H1 (cell line): ENCODE results near the gene TBC1D30. TPM values are rescaled to one million over a fixed set of nuclear protein-coding genes. Genes with fewer than 3 reads are reported as not detected.

Source experiments
- CTCF ChIA-PET: fragments of 300-600 bp; sonication (Branson Sonifier 250); formaldehyde crosslinking; loops from one replicate; lab custom pipeline; 2021; ENCODE audit not compliant: partially characterized antibody; lab: Charles Lee
- POLR2A ChIA-PET: fragments of 300-600 bp; sonication (Branson Sonifier 250); formaldehyde crosslinking; loops from one replicate; lab custom pipeline; 2021; ENCODE audit warnings: inconsistent platforms; ENCODE audit not compliant: partially characterized antibody; lab: Charles Lee
- DNase-seq, 2 experiments: peaks; one replicate each; pipeline versions ENCODE4 v3.0.0 to v3.0.0-alpha.2; 2010 to 2022; ENCODE audit warnings: low spot score in 2 of 2, low read depth in 1 of 2, mixed read lengths in 1 of 2
- FAIRE-seq: peaks from 2 replicates; lab custom pipeline; 2011; peaks lifted over from hg19 to GRCh38; lab: Jason Lieb, UNC
- H2AFZ ChIP-seq: 2 replicates; pipeline ENCODE4 v1.8.1; 2012; ENCODE audit warnings: low read length, inconsistent platforms
- H2AK5ac ChIP-seq: 2 replicates; pipeline ENCODE4 v1.6.1; 2013; ENCODE audit warnings: low read depth, low read length
- H2BK120ac ChIP-seq: replicated peaks from 2 replicates; pipeline ENCODE3; 2013; ENCODE audit warnings: low read depth, low read length, inconsistent platforms
- H2BK12ac ChIP-seq: 2 replicates; pipeline ENCODE4 v1.6.1; 2013; ENCODE audit warnings: low read depth, low read length
- H2BK15ac ChIP-seq: 2 replicates; pipeline ENCODE4 v1.6.1; 2013; ENCODE audit warnings: low read length
- H2BK20ac ChIP-seq: 2 replicates; pipeline ENCODE4 v1.6.1; 2013; ENCODE audit warnings: low read length
- H2BK5ac ChIP-seq: 2 replicates; pipeline ENCODE4 v1.6.1; 2013; ENCODE audit warnings: low read depth, low read length
- H3K14ac ChIP-seq: 2 replicates; pipeline ENCODE4 v1.6.1; 2013; ENCODE audit warnings: inconsistent platforms; ENCODE audit not compliant: insufficient read length
- H3K18ac ChIP-seq: 2 replicates; pipeline ENCODE4 v1.6.1; 2013; ENCODE audit warnings: low read length; ENCODE audit errors: extremely low read depth
- H3K23ac ChIP-seq: 2 replicates; pipeline ENCODE4 v1.6.1; 2013; ENCODE audit warnings: inconsistent platforms; ENCODE audit not compliant: insufficient read length
- H3K23me2 ChIP-seq: 2 replicates; pipeline ENCODE4 v1.6.1; 2013; ENCODE audit warnings: low read depth, low read length
- H3K27ac ChIP-seq: 2 replicates; pipeline ENCODE4 v1.6.1; 2011; ENCODE audit warnings: low read depth, low read length, inconsistent platforms
- H3K27me3 ChIP-seq, 4 experiments: replicated peaks in 1 of 4; 1 replicate in 1 of 4; 2 replicates in 3 of 4; pipeline versions ENCODE4 v1.6.1 to v1.8.1; 2011 to 2013; ENCODE audit warnings: low read length in 3 of 4, mild to moderate bottlenecking in 3 of 4, inconsistent platforms in 2 of 4, mixed read lengths in 2 of 4, moderate library complexity in 1 of 4; ENCODE audit not compliant: control insufficient read depth in 3 of 4, insufficient read depth in 3 of 4; ENCODE audit errors: extremely low read depth in 1 of 4
- H3K36me3 ChIP-seq, 4 experiments: 2 replicates each; pipeline versions ENCODE4 v1.6.1 to v1.8.1; 2011 to 2013; ENCODE audit warnings: mild to moderate bottlenecking in 4 of 4, low read length in 3 of 4, moderate library complexity in 2 of 4, control low read depth in 1 of 4, inconsistent platforms in 1 of 4; ENCODE audit not compliant: insufficient read depth in 4 of 4, control insufficient read depth in 2 of 4
- H3K4ac ChIP-seq: replicated peaks from 2 replicates; pipeline ENCODE3; 2013; ENCODE audit warnings: low read length, low read depth, mixed read lengths, inconsistent platforms; ENCODE audit not compliant: insufficient read length
- H3K4me1 ChIP-seq, 4 experiments: replicated peaks in 1 of 4; 1 replicate in 1 of 4; 2 replicates in 3 of 4; pipeline versions ENCODE4 v1.6.1 to v1.8.1; 2011 to 2013; ENCODE audit warnings: low read length in 3 of 4, inconsistent platforms in 2 of 4, mixed read lengths in 1 of 4; ENCODE audit not compliant: insufficient read depth in 4 of 4, control insufficient read depth in 3 of 4
- H3K4me2 ChIP-seq, 2 experiments: 2 replicates each; pipeline versions ENCODE4 v1.6.1 to v1.8.1; 2011 to 2013; ENCODE audit warnings: low read depth in 2 of 2, low read length in 2 of 2, control low read depth in 1 of 2, inconsistent platforms in 1 of 2, mild to moderate bottlenecking in 1 of 2; ENCODE audit not compliant: insufficient read depth in 1 of 2
- H3K4me3 ChIP-seq, 4 experiments: fragments of 200-600, 300-600 bp in 1 of 4; sonication (generic), shearing (Covaris generic), sonication (Bioruptor Twin) in 1 of 4; 2 replicates each; pipeline versions ENCODE4 v1.5.1 to v1.8.1; 2011 to 2016; ENCODE audit warnings: low read length in 4 of 4, low read depth in 3 of 4, control low read depth in 2 of 4, inconsistent platforms in 2 of 4, mild to moderate bottlenecking in 2 of 4, mixed read lengths in 1 of 4, moderate library complexity in 1 of 4; ENCODE audit not compliant: insufficient read depth in 2 of 4; ENCODE audit errors: extremely low read depth in 1 of 4
- H3K56ac ChIP-seq: replicated peaks from 2 replicates; pipeline ENCODE3; 2013; ENCODE audit warnings: low read depth, mild to moderate bottlenecking, mixed read lengths, low read length, inconsistent platforms; ENCODE audit not compliant: insufficient read length
- H3K79me1 ChIP-seq: 2 replicates; pipeline ENCODE4 v1.6.1; 2013; ENCODE audit warnings: low read depth, low read length, control low read depth
- H3K79me2 ChIP-seq, 2 experiments: 2 replicates each; pipeline versions ENCODE4 v1.6.1 to v1.8.1; 2012 to 2013; ENCODE audit warnings: low read length in 2 of 2, mild to moderate bottlenecking in 2 of 2, inconsistent platforms in 1 of 2; ENCODE audit not compliant: insufficient read depth in 2 of 2, control insufficient read depth in 1 of 2
- H3K9ac ChIP-seq, 4 experiments: replicated peaks in 1 of 4; 1 replicate in 1 of 4; 2 replicates in 3 of 4; pipeline versions ENCODE4 v1.6.1 to v1.8.1; 2011 to 2013; ENCODE audit warnings: low read depth in 3 of 4, low read length in 3 of 4, control low read depth in 2 of 4, mild to moderate bottlenecking in 2 of 4, moderate library complexity in 2 of 4, inconsistent platforms in 1 of 4; ENCODE audit errors: extremely low read depth in 1 of 4
- H3K9me3 ChIP-seq, 2 experiments: 2 replicates each; pipeline versions ENCODE4 v1.6.1 to v1.8.1; 2012 to 2013; ENCODE audit warnings: mild to moderate bottlenecking in 2 of 2, moderate library complexity in 2 of 2, control low read depth in 1 of 2, inconsistent platforms in 1 of 2, low read depth in 1 of 2, low read length in 1 of 2, mixed read lengths in 1 of 2; ENCODE audit not compliant: insufficient read depth in 2 of 2
- H4K20me1 ChIP-seq, 2 experiments: replicated peaks in 1 of 2; 2 replicates each; pipeline versions ENCODE3 to v1.8.1; 2011 to 2013; ENCODE audit warnings: inconsistent platforms in 2 of 2, low read length in 2 of 2, mild to moderate bottlenecking in 1 of 2; ENCODE audit not compliant: insufficient read depth in 2 of 2, control insufficient read depth in 1 of 2
- H4K5ac ChIP-seq: 2 replicates; pipeline ENCODE4 v1.6.1; 2013; ENCODE audit warnings: low read length, low read depth, mixed read lengths, inconsistent platforms; ENCODE audit not compliant: insufficient read length
- H4K8ac ChIP-seq: 2 replicates; pipeline ENCODE4 v1.8.0; 2013; ENCODE audit warnings: mild to moderate bottlenecking, moderate library complexity, low read length, inconsistent platforms; ENCODE audit not compliant: insufficient read depth; ENCODE audit errors: extremely low read depth
- H4K91ac ChIP-seq: replicated peaks from 2 replicates; pipeline ENCODE3; 2013; ENCODE audit warnings: low read length, mixed read lengths, inconsistent platforms; ENCODE audit not compliant: insufficient read length
- KDM4A ChIP-seq: IDR thresholded peaks from one replicate; pipeline ENCODE4 v1.7.1; 2012; ENCODE audit warnings: low read depth, mild to moderate bottlenecking, moderate library complexity, low read length, inconsistent platforms; ENCODE audit not compliant: severe bottlenecking
- polyA plus RNA-seq, 7 experiments: library from polyadenylated mRNA; depleted of rRNA in 3 of 7; stranded (reverse) in 5 of 7; unstranded in 2 of 7; fragments of >200 nt in 5 of 7; fragments of 200-250 nt in 2 of 7; gene quantifications; 1 replicate in 5 of 7; 2 replicates in 1 of 7; 4 replicates in 1 of 7; pipeline versions ENCODE4 v1.2.1 to v1.2.3, GENCODE V29; 2011 to 2013; ENCODE audit warnings: missing spikeins in 2 of 7, mixed read lengths in 2 of 7
- total RNA-seq: library from RNA; stranded (reverse); fragmentation: NEBNext Ultra II Directional; extraction: Animal tissue kit (Norgen Biotek cat#: 25700); gene quantifications from 2 replicates; pipeline ENCODE4 v1.2.1, GENCODE V29; 2021
- TF ChIP-seq, protein P1 (sequence below), 3 experiments: IDR thresholded peaks; 1 replicate in 2 of 3; 2 replicates in 1 of 3; pipeline versions ENCODE4 v1.5.1 to v1.6.1; 2011; ENCODE audit warnings: low read length in 3 of 3, mild to moderate bottlenecking in 3 of 3, inconsistent platforms in 2 of 3, low read depth in 1 of 3, moderate library complexity in 1 of 3; ENCODE audit not compliant: insufficient read depth in 1 of 3; ENCODE audit errors: control extremely low read depth in 1 of 3

TBC1D30 gene
- total and polyA plus RNA-seq, 2 of the 8 experiments (the other 6 are each of a cell fraction or from before 2014, with no cell fraction given) = 2.8 to 5.5 TPM

DNA sequence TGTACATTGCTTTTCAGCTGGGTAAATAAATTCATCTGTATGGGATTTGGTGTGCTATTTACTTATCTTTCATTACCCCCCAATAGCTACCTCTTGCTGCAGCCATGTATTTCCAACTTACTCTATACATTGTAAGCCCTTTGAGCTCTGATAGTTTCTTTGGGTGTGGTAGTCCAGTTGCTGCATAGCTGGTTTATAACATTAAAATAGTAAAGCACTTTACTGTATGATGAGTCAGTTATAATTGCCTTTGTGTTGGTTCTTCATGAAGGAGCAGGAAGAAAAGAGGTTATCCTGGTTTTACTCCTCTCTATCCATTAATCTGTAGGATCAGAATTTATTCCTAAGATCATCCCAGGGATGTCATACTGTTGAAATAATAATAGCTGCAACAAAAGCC lies 15.7 kb downstream of the TBC1D30 start:
- no peak overlapping the region for H3K14ac ChIP-seq
- no peak overlapping the region for H3K4ac ChIP-seq
- H3K56ac ChIP-seq = no peak overlapping the region
- DNase-seq = no peak
- no peak for TF ChIP-seq KDM4A
- TF ChIP-seq, protein P1, sequence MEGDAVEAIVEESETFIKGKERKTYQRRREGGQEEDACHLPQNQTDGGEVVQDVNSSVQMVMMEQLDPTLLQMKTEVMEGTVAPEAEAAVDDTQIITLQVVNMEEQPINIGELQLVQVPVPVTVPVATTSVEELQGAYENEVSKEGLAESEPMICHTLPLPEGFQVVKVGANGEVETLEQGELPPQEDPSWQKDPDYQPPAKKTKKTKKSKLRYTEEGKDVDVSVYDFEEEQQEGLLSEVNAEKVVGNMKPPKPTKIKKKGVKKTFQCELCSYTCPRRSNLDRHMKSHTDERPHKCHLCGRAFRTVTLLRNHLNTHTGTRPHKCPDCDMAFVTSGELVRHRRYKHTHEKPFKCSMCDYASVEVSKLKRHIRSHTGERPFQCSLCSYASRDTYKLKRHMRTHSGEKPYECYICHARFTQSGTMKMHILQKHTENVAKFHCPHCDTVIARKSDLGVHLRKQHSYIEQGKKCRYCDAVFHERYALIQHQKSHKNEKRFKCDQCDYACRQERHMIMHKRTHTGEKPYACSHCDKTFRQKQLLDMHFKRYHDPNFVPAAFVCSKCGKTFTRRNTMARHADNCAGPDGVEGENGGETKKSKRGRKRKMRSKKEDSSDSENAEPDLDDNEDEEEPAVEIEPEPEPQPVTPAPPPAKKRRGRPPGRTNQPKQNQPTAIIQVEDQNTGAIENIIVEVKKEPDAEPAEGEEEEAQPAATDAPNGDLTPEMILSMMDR (IDR thresholded peaks at IDR 0.05; ENCODE audit: control extremely low read depth in 1 of 3, insufficient read depth in 1 of 3, low read depth in 1 of 3, low read length in 3 of 3) = no peak
- TF ChIP-seq, all 59 proteins: peak for 0
- Histone ChIP-seq H3K23ac (no peak overlapping the region), H3K27ac (no peak overlapping the region), H3K4me3 (no peak overlapping the region), H4K20me1 (no peaks in the 10 kb centered on the region), H3K27me3 (no peaks in the 10 kb centered on the region), H2AK5ac (no peak overlapping the region), H3K79me2 (no peaks in the 10 kb centered on the region), H3K79me1 (no peaks in the 10 kb centered on the region), H2BK15ac (no peak overlapping the region), H3K9me3 (no peaks in the 10 kb centered on the region), H2BK12ac (no peak overlapping the region), H2BK5ac (no peak overlapping the region), H3K9ac (no peak overlapping the region), H2AFZ (no peak overlapping the region), H3K18ac (no peak overlapping the region), H3K4me1 (no peaks in the 10 kb centered on the region), H4K91ac (no peak overlapping the region), H2BK20ac (no peak overlapping the region), H3K36me3 (no peaks in the 10 kb centered on the region), H3K23me2 (no peaks in the 10 kb centered on the region), H4K8ac (no peak overlapping the region), H2BK120ac (no peak overlapping the region), H3K4me2 (no peak overlapping the region), H4K5ac (no peak overlapping the region)
- FAIRE-seq = no peak
- POLR2A ChIA-PET = no interaction called here
- CTCF ChIA-PET = interaction anchor here (0.6 to 1.4 kb wide), 4 partner anchors 22 to 39 kb away, joined by 3 to 5 read pairs (median 3); no protein-coding TSS in a partner anchor
